ENCODE measurements around the gene PMAIP1. TPM values are rescaled to one million over a fixed set of nuclear protein-coding genes. Genes with fewer than 3 reads are reported as not detected.
A peak's percentile ranks its signal among the peaks of the same experiment; 100 is the strongest.

Gene PMAIP1
- total and polyA plus RNA-seq, 11 donors, result 0.15 to 1.8 (median 0.37) TPM; not detected in 2

DNA sequence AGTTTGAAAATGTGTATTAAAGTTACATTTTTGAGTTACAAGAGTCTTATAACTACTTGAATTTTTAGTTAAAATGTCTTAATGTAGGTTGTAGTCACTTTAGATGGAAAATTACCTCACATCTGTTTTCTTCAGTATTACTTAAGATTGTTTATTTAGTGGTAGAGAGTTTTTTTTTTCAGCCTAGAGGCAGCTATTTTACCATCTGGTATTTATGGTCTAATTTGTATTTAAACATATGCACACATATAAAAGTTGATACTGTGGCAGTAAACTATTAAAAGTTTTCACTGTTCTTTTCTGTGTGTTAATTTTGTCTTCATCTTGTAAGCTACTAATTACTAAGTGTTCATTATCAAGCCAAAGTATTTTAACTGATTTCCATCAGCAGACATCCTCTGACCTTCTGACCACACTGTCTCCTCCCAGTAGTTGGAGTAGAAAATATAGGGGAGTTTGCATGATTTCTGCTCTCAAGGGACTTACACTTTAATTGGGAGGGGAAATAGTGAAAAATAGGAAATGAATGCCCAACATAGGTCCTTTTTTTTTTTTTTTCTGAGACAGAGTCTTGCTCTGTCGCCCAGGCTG is 4.3 kb downstream of the PMAIP1 start:
- no peak for TF ChIP-seq POLR2A (IDR thresholded peaks at IDR 0.05)
- TF ChIP-seq, protein P1, sequence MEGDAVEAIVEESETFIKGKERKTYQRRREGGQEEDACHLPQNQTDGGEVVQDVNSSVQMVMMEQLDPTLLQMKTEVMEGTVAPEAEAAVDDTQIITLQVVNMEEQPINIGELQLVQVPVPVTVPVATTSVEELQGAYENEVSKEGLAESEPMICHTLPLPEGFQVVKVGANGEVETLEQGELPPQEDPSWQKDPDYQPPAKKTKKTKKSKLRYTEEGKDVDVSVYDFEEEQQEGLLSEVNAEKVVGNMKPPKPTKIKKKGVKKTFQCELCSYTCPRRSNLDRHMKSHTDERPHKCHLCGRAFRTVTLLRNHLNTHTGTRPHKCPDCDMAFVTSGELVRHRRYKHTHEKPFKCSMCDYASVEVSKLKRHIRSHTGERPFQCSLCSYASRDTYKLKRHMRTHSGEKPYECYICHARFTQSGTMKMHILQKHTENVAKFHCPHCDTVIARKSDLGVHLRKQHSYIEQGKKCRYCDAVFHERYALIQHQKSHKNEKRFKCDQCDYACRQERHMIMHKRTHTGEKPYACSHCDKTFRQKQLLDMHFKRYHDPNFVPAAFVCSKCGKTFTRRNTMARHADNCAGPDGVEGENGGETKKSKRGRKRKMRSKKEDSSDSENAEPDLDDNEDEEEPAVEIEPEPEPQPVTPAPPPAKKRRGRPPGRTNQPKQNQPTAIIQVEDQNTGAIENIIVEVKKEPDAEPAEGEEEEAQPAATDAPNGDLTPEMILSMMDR (IDR thresholded peaks at IDR 0.05), result no peak
- Histone ChIP-seq H3K27me3 (peaks cover 0 to 85% (median 18%) of the 10 kb centered on the region in 9 donors), H3K36me3 (no peaks in the 10 kb centered on the region), H3K4me1 (peaks cover 0 to 55% (median 15%) of the 10 kb centered on the region in 12 donors), H3K4me3 (peak overlapping the region in 1 of 12 donors; percentile 12), H3K9me3 (no peaks in the 10 kb centered on the region), H3K27ac (peak overlapping the region in 7 of 12 donors; percentile 12 to 63 (median 39))
- intact Hi-C loops (cut with DNase I), result no loop called here
- DNase-seq (no peak), ATAC-seq (no peak)
- WGBS, 4 donors, result 55 to 78% (median 59%) methylated on average over 1 of the region's 1 CpG

DNA sequence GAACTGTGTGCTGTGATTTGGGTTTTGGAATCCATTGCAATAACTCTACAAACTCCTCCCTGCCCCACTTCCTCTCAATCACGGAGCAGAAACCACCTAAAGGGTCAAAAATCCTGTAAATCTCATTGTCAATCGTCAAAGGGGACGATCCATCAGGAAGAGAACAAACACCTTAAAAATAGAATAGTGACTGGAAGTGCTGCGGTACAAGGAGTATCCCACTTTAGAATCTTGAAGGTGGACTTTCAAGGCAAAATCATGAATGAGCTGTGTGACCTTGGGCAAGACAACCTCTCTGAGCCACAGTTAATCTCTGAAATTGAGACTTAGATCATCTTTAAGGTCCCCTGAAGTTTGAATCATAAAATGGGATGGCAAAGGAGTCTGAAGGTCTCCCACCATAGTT is 5.9 kb downstream of the PMAIP1 start:
- intact Hi-C loops (cut with DNase I), result no loop called here
- Histone ChIP-seq H3K36me3 (no peaks in the 10 kb centered on the region), H3K27me3 (peaks cover 0 to 78% (median 21%) of the 10 kb centered on the region in 9 donors), H3K4me1 (peaks cover 0 to 53% (median 6%) of the 10 kb centered on the region in 12 donors), H3K4me3 (no peak overlapping the region), H3K9me3 (no peaks in the 10 kb centered on the region), H3K27ac (peak overlapping the region in 1 of 12 donors; percentile 63)
- no peak for ATAC-seq
- WGBS, 4 donors, result 38 to 56% (median 49%) methylated on average over 4 of the region's 4 CpGs
- no peak for DNase-seq
- TF ChIP-seq POLR2A (IDR thresholded peaks at IDR 0.05), result no peak
- TF ChIP-seq, protein P1 (IDR thresholded peaks at IDR 0.05), result no peak

DNA sequence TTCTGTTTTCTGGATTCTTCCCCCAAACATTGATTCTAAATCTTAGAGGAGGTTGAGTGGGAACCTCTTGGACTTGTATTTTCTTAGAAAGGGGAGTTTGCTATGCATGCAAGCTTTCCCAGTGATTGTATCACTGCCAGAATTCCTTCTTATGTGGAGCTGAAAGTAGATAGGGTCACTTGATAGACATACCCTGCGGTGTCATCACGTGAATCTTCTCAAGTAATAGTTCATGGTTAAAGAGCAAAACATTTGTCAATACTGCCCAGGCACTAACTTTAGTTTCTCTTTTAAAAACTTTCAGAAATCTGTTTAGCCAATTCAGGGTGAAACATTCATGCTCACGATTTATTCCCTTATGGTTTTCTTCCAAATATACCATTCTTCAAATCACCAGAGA is 6.4 kb downstream of the PMAIP1 start:
- Histone ChIP-seq H3K4me3 (no peak overlapping the region), H3K4me1 (peaks cover 0 to 50% (median 2%) of the 10 kb centered on the region in 12 donors), H3K27ac (no peak overlapping the region), H3K27me3 (peaks cover 0 to 73% (median 18%) of the 10 kb centered on the region in 9 donors), H3K36me3 (no peaks in the 10 kb centered on the region), H3K9me3 (no peaks in the 10 kb centered on the region)
- TF ChIP-seq, protein P1 (IDR thresholded peaks at IDR 0.05), result no peak
- no peak for TF ChIP-seq POLR2A (IDR thresholded peaks at IDR 0.05)
- DNase-seq (no peak), ATAC-seq (no peak)
- WGBS, 4 donors, result 72 to 80% (median 74%) methylated on average over 3 of the region's 3 CpGs
- intact Hi-C loops (cut with DNase I), result no loop called here

DNA sequence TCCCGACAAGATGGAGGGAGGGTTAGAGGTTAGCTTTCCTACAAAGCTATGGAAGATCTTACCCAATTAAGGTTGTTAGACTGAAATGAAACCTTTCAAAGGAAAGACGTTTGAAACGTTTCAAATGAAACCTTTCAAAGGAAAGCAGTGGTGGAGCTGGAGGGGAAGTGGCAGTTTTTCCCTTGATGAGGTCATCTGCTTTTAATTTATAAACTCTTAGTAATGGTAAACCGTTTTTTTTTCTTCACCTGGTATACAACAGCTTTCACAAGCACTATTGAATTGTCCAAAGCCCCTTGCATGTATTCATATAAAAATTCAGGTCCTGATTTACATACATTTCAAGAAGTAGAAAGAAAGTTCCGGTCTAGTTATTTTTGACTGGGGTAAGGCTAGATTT is 7.4 kb downstream of the PMAIP1 start:
- ATAC-seq (no peak), DNase-seq (no peak)
- TF ChIP-seq, protein P1 (IDR thresholded peaks at IDR 0.05), result no peak
- no peak for TF ChIP-seq POLR2A (IDR thresholded peaks at IDR 0.05)
- H3K27ac ChIP-seq, result no peak overlapping the region
- H3K4me1 ChIP-seq, result peaks cover 0 to 51% (median 0%) of the 10 kb centered on the region in 12 donors
- no peaks in the 10 kb centered on the region for H3K9me3 ChIP-seq
- H3K27me3 ChIP-seq, result peaks cover 0 to 63% (median 15%) of the 10 kb centered on the region in 9 donors
- intact Hi-C loops (cut with DNase I), result no loop called here
- no peak overlapping the region for H3K4me3 ChIP-seq
- 50 to 58% (median 53%) methylated on average over 5 of the region's 5 CpGs for WGBS, 4 donors
- no peaks in the 10 kb centered on the region for H3K36me3 ChIP-seq

Data from heart left ventricle (tissue), 16 donors.